Right ventricle myocardium superior (tissue), 1 donor: ENCODE data around the gene PPFIA4. TPM values are rescaled to one million over a fixed set of nuclear protein-coding genes. Genes with fewer than 3 reads are reported as not detected.
"Not testable (repeated sequence)": the region's sequence is repeated elsewhere in the genome, so short reads cannot be mapped to it uniquely, and the experiment has no call there.

Source experiments
- ATAC-seq: fragments of 200-7000 bp; cut with Tn5 transposase; one replicate; pipeline ENCODE4 v1.9.1; 2020; ENCODE audit warnings: mild to moderate bottlenecking; ENCODE audit not compliant: poor library complexity
- DNase-seq: peaks from one replicate; pipeline ENCODE4 v3.0.0-alpha.2; 2020
- intact Hi-C: fragments of 100-400 bp; cut with DNase I; formaldehyde crosslinking; loops from one replicate; pipeline ENCODE4 v1.11.2; 2022
- long read RNA-seq: library from polyadenylated mRNA; unstranded; transcript quantifications from one replicate; pipeline ENCODE4 v2.0.0, GENCODE V29; 2021
- total RNA-seq: library from RNA; stranded (reverse); fragmentation: NEBNext Ultra II Directional; extraction: Animal tissue kit (Norgen Biotek cat#: 25700); gene quantifications from one replicate; pipeline ENCODE4 v1.2.1, GENCODE V29; 2021
- donor health status: DM: no; HTN: yes; CAD: no; lungs with severe emphysema.

PPFIA4 gene
- total RNA-seq, result 19.3 TPM
- long read RNA-seq, partial matches to known transcripts, result 17 of 30 reads
- long read RNA-seq, other reads (novel, unspliced or antisense), result 13 of 30 reads

GRCh38 chr1:203026031-203026665 lies at the start of gene PPFIA4:
Gene PPFIA4 (plus strand): TSS chr1:203026491. CDS start chr1:203039009, 12,518 bp downstream.
- intact Hi-C loops, result no loop called here
- ATAC-seq, result peak; percentile 93
- DNase-seq, result peak; percentile 92

- ATAC-seq (no peak), DNase-seq (no peak)
- intact Hi-C loops, result no loop called here
These were observed 49.7 kb upstream of the PPFIA4 start for GRCh38 chr1:202976633-202977032.

DNA sequence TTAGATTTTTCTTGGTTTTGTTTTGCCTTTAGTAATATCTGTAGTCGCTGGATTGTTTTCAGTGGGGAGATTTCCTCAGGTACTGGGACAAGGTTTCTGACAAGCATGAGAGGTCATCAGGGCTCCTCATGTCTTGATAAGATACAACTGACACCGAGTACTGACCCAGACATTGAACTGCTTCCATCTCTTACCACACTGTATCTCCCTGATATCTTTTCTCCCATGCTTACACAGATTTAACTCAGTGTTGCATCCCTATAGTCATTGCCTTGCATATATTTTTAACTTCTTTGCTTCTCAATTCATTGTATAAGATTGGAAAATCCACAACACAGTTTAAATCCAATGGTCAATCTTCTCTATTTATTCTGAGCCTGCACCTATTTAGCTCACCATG lies 46.8 kb upstream of the PPFIA4 start:
- DNase-seq (no peak), ATAC-seq (no peak)
- intact Hi-C loops, result no loop called here

GRCh38 chr1:202981939-202982338 lies 44.4 kb upstream of the PPFIA4 start:
- ATAC-seq, result no peak
- DNase-seq, result no peak
- intact Hi-C loops, result no loop called here

DNA sequence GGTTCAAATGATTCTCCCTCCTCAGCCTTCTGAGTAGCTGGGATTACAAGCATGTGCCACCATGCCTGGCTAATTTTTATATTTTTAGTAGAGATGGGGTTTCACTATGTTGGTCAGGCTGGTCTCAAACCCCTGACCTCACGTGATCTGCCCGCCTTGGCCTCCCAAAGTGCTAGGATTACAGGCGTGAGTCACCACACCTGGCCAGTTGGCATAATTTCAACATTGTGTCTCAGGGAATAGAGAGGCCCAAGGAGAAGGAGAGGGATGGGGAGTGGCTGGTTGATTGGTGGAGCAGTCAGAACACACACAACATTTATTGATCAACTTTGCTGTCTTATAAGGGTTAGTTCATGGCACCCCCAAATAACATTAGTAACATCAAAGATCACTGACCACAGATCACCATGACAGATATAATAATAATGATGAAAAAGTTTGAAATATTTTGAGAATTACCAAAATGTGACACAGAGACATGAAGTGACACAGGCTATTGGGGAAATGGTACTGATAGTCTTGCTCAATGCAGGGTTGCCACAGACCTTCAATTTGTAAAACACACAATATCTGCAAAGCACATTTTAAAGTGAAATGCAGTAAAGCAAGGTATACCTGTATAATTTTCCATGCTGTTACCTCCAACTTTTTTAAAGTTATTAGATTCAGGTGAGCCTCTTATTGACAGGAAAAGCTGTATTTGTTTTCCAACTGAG lies 43.4 kb upstream of the PPFIA4 start:
- intact Hi-C loops, result no loop called here
- DNase-seq, result no peak
- no peak for ATAC-seq

DNA sequence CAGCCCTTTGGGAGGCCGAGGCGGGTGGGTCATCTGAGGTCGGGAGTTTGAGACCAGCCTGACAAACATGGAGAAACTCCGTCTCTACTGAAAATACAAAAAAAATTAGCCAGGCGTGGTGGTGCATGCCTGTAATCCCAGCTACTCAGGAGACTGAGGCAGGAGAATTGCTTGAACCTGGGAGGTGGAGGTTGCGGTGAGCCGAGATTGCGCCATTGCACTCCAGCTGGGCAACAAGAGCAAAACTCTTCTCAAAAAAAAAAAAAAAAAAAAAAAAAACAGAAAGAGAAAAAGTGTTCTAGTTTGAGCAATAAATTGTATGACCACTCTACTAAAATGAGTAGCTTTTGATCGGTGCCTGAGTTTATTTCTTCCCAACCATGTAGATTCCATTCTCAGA lies 40.2 kb upstream of the PPFIA4 start:
- intact Hi-C loops, DNase-seq, ATAC-seq: not testable (repeated sequence)

DNA sequence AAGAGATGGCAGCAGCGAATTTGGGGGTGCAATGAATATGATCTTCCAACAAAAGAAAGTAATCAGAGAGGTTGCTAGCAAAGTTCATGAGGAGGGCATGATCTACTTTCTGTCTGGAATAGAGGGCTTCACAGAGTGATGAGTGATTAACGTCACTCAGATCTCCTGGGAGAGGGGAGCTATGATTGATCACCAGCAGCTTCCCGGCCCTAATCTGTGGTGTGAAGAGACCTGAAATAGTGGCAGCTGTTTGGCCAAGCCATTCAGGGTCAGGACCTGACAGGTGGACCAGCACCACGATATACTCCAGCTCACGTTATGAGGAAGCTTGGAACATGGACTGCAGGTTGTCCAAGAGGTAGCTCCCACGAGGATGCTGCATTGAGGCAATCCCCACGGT lies 39.0 kb upstream of the PPFIA4 start:
- DNase-seq (no peak), ATAC-seq (no peak)
- intact Hi-C loops, result no loop called here

- DNase-seq (no peak), ATAC-seq (no peak)
- intact Hi-C loops, result no loop called here
These were observed 38.2 kb upstream of the PPFIA4 start for GRCh38 chr1:202987922-202988583.

DNA sequence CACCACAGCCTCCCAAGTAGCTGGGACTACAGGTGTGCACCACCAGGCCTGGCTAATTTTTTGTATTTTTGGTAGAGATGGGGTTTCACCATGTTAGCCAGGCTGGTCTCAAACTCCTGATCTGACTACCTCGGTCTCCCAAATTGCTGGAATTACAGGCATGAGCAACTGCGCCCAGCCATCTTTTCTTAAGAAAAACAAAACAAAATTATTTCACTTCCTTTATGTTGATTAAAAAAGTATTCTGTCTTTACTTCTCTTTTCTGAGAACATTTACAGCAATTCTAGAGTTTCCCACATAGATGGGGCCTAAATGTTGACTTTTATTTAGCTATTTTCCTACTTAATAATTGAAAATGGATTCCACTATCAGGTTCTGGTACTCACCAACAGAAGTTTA lies 36.4 kb upstream of the PPFIA4 start:
- ATAC-seq (no peak), DNase-seq (no peak)
- intact Hi-C loops, result loop anchor here (10.0 kb wide), 2 partner anchors 75 to 245 kb away; no protein-coding TSS in a partner anchor

GRCh38 chr1:202991112-202991511 lies 35.2 kb upstream of the PPFIA4 start:
- DNase-seq (no peak), ATAC-seq (no peak)
- intact Hi-C loops, result loop anchor here (10.0 kb wide), 2 partner anchors 76 to 246 kb away; no protein-coding TSS in a partner anchor

DNA sequence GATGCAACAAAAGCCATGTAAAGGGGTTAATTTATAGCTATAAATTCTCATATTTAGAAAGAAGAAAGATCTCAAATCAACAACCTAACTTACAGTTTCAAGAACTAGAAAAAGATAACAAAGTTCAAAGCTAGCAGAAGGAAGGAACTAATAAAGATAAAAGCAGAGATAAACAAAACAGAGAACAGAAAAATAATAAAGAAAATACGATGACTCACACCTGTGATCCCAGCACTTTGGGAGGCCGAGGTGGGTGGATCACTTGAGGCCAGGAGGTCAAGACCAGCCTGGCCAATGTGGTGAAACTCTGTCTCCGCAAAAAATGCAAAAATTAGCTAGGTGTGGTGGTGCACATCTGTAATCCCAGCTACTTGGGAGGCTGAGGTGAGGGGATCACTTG lies 31.5 kb upstream of the PPFIA4 start:
- no peak for DNase-seq
- ATAC-seq, result no peak
- intact Hi-C loops, result loop anchor here (10.0 kb wide), 2 partner anchors 80 to 250 kb away; no protein-coding TSS in a partner anchor

- DNase-seq (no peak), ATAC-seq (peak; percentile 56)
- intact Hi-C loops, result loop anchor here (10.0 kb wide), 2 partner anchors 84 to 254 kb away; no protein-coding TSS in a partner anchor
These were observed 27.2 kb upstream of the PPFIA4 start for GRCh38 chr1:202998836-202999750.

GRCh38 chr1:203000217-203000944 lies 25.9 kb upstream of the PPFIA4 start:
- DNase-seq, result no peak
- ATAC-seq, result no peak
- intact Hi-C loops, result no loop called here

GRCh38 chr1:203001986-203002385 lies 24.3 kb upstream of the PPFIA4 start:
- no peak for ATAC-seq
- intact Hi-C loops, result no loop called here

GRCh38 chr1:203002951-203003350 lies 23.3 kb upstream of the PPFIA4 start:
- no peak for ATAC-seq
- DNase-seq, result no peak
- intact Hi-C loops, result no loop called here

More at GRCh38 chr1:203001986-203002385, 24.3 kb upstream of the PPFIA4 start:
- no peak for DNase-seq

DNA sequence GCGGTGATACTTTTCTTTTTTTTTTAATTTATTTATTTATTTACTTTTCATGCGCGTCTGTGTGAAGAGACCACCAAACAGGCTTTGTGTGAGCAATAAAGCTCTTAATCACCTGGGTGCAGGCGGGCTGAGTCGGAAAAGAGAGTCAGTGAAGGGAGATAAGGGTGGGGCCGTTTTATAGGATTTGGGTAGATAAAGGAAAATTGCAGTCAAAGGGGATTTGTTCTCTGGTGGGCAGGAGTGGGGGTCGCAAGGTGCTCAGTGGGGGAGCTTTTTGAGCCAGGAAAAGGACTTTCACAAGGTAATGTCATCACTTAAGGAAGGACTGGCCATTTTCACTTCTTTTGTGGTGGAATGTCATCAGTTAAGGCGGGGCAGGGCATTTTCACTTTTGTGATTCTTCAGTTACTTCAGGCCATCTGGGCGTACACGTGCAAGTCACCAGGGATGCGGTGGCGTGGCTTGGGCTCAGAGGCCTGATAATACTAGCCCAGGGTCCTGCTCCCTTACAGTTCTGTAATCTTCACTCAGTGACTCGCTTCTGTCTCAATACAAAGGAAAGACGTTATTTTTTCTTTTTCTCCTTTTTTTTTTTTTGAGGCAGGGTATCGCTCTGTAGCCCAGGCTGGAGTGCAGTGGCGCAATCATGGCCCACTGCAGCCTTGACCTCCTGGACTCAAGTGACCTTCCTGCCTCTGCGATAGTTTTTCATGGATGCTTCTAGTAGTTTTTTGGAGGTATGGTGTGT lies 20.7 kb upstream of the PPFIA4 start:
- intact Hi-C loops, ATAC-seq: not testable (repeated sequence)

More for the DNA sequence above, 20.7 kb upstream of the PPFIA4 start:
- not testable (repeated sequence) for DNase-seq
